ENCODE data around the gene COMP.
"Not testable (repeated sequence)": the region's sequence is repeated elsewhere in the genome, so short reads cannot be mapped to it uniquely, and the experiment has no call there.

COMP gene

GRCh38 chr19:18737954-18738351 lies 53.2 kb downstream of the COMP start:
- H3K4me3 ChIP-seq (ENCODE audit: low read depth in 1 of 2, low read length in 2 of 2) = no peak overlapping the region
- no peaks in the 10 kb centered on the region for H3K27me3 ChIP-seq (ENCODE audit: low read depth, low read length)
- H3K4me1 ChIP-seq (ENCODE audit: control insufficient read depth in 1 of 2, insufficient read depth in 2 of 2, low read length in 2 of 2) = peaks cover 8 to 15% of the 10 kb centered on the region in 2 donors
- H3K36me3 ChIP-seq (ENCODE audit: control insufficient read depth in 1 of 2, insufficient read depth in 2 of 2, low read length in 2 of 2) = no peaks in the 10 kb centered on the region
- H3K9me3 ChIP-seq (ENCODE audit: control insufficient read depth in 1 of 2, low read length in 2 of 2) = no peaks in the 10 kb centered on the region
- no peak overlapping the region for H3K27ac ChIP-seq (ENCODE audit: low read length)

DNA sequence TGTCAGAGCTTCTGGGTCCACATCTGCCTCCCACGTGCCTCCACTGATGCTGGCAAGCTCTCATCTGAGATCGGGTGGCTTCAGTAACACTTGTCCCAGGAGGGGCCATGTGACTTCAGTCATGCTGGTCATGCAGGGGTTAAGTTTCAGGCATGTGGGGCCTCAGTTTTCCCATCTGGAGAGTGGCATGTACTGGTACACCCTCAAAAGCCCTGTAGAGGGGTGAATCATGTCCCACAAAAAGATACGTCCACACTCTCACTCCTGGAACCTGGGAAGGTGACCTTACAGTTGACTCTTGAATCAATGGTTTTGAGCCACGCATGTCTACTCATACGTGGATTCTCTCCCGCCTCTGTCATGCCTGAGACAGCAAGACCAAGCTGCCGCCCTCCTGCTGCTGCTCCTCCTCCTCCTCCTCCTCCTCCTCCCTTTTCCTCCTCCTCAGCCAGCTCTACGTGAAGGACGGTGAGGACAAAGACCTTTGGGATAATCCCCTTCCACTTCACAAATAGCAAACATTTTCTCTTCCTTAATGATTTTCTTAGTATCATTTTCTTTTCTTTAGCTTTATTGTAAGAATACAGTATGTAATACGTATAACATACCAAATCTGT lies 53.7 kb downstream of the COMP start:
- Histone ChIP-seq H3K4me1 (ENCODE audit: control insufficient read depth in 1 of 2, insufficient read depth in 2 of 2, low read length in 2 of 2) (peaks cover 8 to 14% of the 10 kb centered on the region in 2 donors), H3K36me3 (ENCODE audit: control insufficient read depth in 1 of 2, insufficient read depth in 2 of 2, low read length in 2 of 2) (no peaks in the 10 kb centered on the region), H3K27ac (ENCODE audit: low read length) (no peak overlapping the region), H3K9me3 (ENCODE audit: control insufficient read depth in 1 of 2, low read length in 2 of 2) (no peaks in the 10 kb centered on the region), H3K27me3 (ENCODE audit: low read depth, low read length) (no peaks in the 10 kb centered on the region), H3K4me3 (ENCODE audit: low read depth in 1 of 2, low read length in 2 of 2) (no peak overlapping the region)

DNA sequence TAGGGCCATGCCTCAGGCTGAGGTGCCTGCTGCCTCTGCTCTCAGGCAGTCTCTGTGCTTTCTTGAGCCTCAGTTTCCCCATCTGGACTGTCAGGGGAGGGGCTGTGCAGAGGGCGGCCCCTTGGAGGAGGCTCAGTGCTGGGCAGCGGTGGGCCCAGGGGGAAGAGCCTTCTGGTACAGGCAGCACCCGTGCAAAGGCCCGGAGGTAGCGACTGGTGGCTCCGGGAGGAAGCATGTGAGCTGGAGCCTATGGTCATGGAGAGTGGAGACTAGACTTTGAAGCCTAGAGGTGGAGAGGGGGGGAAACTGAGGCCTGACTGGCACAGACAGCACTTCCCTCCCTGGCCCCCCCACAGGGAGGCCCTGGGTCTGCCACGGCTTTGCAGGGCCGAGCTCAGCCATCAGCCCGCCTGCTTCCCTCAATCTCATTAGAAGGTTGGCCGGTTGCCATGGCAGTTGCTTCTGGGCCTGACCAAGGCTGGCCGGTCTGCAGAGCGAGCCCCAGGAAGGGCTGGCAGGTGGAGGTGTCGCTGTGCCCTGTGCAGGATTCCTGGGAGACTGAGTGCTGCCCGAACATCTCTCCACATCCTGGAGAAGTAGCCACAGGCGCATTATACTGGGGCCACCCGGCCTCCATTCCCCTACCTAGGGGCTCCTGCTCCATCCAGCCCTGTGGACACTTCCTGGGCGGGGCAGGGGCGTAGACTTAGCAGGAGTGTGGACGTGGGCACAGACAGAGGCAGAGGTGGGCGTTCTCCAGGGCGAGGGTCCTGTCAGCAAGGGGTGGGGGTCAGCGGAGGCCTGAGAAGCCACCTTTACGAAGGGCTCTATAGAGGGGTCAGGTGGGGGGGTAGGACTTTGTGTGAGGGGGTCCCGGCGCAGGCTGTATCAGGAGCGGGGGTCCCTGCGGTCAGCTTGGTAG lies 54.4 kb downstream of the COMP start:
- Histone ChIP-seq H3K9me3 (ENCODE audit: control insufficient read depth in 1 of 2, low read length in 2 of 2) (no peaks in the 10 kb centered on the region), H3K27ac (ENCODE audit: low read length) (no peak overlapping the region), H3K36me3 (ENCODE audit: control insufficient read depth in 1 of 2, insufficient read depth in 2 of 2, low read length in 2 of 2) (no peaks in the 10 kb centered on the region), H3K27me3 (ENCODE audit: low read depth, low read length) (no peaks in the 10 kb centered on the region), H3K4me1 (ENCODE audit: control insufficient read depth in 1 of 2, insufficient read depth in 2 of 2, low read length in 2 of 2) (peaks cover 8 to 15% of the 10 kb centered on the region in 2 donors), H3K4me3 (ENCODE audit: low read depth in 1 of 2, low read length in 2 of 2) (no peak overlapping the region)

DNA sequence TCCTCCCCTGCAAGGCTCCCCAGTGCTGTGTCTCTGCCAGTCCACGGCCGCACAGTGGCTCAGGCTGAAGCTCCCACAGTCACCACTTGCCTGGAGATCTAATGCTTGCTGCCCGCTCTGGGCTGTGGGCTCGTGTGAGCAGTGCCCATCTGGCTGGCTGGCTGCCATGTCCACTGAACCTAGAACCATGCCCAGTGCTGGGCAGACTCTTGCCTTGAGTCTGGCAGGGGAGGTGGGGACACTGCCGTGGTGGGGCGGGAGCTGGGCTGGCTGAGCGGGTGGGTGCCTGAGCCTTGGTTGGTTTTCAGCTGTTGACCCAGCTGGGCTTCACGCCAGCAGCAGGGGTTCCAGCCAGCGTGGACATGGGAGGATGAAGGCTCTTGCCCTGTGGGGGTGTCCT lies 55.4 kb downstream of the COMP start:
- no peaks in the 10 kb centered on the region for H3K9me3 ChIP-seq (ENCODE audit: control insufficient read depth in 1 of 2, low read length in 2 of 2)
- peaks cover 8 to 13% of the 10 kb centered on the region in 2 donors for H3K4me1 ChIP-seq (ENCODE audit: control insufficient read depth in 1 of 2, insufficient read depth in 2 of 2, low read length in 2 of 2)
- no peak overlapping the region for H3K4me3 ChIP-seq (ENCODE audit: low read depth in 1 of 2, low read length in 2 of 2)
- no peaks in the 10 kb centered on the region for H3K27me3 ChIP-seq (ENCODE audit: low read depth, low read length)
- H3K36me3 ChIP-seq (ENCODE audit: control insufficient read depth in 1 of 2, insufficient read depth in 2 of 2, low read length in 2 of 2) = no peaks in the 10 kb centered on the region
- no peak overlapping the region for H3K27ac ChIP-seq (ENCODE audit: low read length)

DNA sequence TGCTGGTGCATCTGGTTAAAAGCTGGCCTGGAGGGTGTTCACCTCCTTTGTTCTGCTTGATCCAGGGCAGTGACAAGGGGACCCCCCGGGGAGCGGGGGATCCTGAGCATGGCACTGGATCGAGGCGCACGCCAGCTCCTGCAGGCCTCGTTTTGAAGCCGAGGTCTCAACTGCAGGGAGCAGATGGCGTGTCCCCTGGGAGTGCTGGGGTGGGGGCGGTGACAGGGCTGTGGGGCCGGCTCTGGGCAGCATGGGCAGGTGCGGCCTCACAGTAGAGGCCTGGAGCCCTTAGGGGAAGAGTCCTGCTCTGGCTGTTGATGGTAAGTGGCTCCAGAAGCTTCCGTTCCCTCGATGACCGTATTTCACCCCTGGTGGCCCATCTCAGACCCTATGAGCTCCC lies 55.8 kb downstream of the COMP start:
- Histone ChIP-seq H3K27ac (ENCODE audit: low read length) (no peak overlapping the region), H3K4me3 (ENCODE audit: low read depth in 1 of 2, low read length in 2 of 2) (no peak overlapping the region), H3K36me3 (ENCODE audit: control insufficient read depth in 1 of 2, insufficient read depth in 2 of 2, low read length in 2 of 2) (no peaks in the 10 kb centered on the region), H3K27me3 (ENCODE audit: low read depth, low read length) (no peaks in the 10 kb centered on the region), H3K4me1 (ENCODE audit: control insufficient read depth in 1 of 2, insufficient read depth in 2 of 2, low read length in 2 of 2) (peaks cover 8 to 13% of the 10 kb centered on the region in 2 donors), H3K9me3 (ENCODE audit: control insufficient read depth in 1 of 2, low read length in 2 of 2) (no peaks in the 10 kb centered on the region)

DNA sequence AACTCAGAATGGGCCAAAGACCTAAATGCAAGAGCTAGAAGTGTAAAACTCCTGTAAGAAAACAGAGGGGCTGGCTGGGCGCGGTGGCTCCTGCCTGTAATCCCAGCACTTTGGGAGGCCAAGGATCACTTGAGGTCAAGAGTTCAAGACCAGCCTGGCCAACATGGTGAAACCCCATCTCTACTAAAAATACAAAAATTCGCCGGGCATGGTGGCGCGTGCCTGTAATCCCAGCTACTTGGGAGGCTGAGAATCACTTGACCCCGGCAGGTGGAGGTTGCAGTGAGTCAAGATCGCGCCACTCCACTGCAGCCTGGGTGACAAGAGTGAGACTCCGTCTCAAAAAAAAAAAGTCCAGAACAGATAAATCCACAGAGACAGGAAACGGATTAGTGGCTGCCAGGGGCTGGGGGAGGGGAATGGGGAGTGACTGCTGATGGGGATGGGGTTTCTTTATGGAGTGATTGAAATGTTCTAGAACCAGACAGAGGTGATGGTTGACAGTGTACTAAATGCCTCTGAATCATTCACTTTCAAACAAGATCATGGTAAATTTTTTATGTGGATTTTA lies 57.3 kb downstream of the COMP start:
- H3K27me3 ChIP-seq (ENCODE audit: low read depth, low read length); H3K9me3 ChIP-seq (ENCODE audit: control insufficient read depth in 1 of 2, low read length in 2 of 2); H3K27ac ChIP-seq (ENCODE audit: low read length); H3K4me3 ChIP-seq (ENCODE audit: low read depth in 1 of 2, low read length in 2 of 2); H3K36me3 ChIP-seq (ENCODE audit: control insufficient read depth in 1 of 2, insufficient read depth in 2 of 2, low read length in 2 of 2): not testable (repeated sequence)
- peaks cover 8 to 13% of the 10 kb centered on the region in 2 donors for H3K4me1 ChIP-seq (ENCODE audit: control insufficient read depth in 1 of 2, insufficient read depth in 2 of 2, low read length in 2 of 2)

DNA sequence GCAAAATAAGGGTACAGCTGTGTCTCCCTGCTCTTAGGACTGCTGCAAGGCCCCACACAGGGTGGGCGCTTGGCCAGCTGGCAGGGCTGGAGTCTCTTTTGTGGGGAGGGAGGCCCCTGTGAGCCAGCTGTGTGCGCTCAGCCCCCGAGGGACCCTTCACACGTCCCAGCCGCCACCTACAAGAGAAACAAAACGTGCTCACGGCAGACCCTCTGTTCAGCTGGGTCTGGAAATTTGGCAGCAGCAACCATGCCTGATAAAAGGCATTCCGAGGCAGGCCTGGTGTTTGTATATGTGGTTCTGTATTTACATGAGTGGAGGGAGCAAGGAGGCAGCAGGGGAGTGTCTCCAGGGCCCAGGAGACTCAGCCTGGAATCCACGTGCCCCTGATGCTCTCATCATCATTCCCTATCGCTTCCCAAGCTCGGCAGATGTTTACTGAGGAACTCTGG lies 57.9 kb downstream of the COMP start:
- no peaks in the 10 kb centered on the region for H3K9me3 ChIP-seq (ENCODE audit: control insufficient read depth in 1 of 2, low read length in 2 of 2)
- H3K27ac ChIP-seq (ENCODE audit: low read length) = no peak overlapping the region
- H3K27me3 ChIP-seq (ENCODE audit: low read depth, low read length) = no peaks in the 10 kb centered on the region
- H3K4me3 ChIP-seq (ENCODE audit: low read depth in 1 of 2, low read length in 2 of 2) = no peak overlapping the region
- peaks cover 8 to 13% of the 10 kb centered on the region in 2 donors for H3K4me1 ChIP-seq (ENCODE audit: control insufficient read depth in 1 of 2, insufficient read depth in 2 of 2, low read length in 2 of 2)
- H3K36me3 ChIP-seq (ENCODE audit: control insufficient read depth in 1 of 2, insufficient read depth in 2 of 2, low read length in 2 of 2) = no peaks in the 10 kb centered on the region
